ENCODE data around the gene LSP1.
A peak's percentile ranks its signal among the peaks of the same experiment; 100 is the strongest.

LSP1 gene

DNA sequence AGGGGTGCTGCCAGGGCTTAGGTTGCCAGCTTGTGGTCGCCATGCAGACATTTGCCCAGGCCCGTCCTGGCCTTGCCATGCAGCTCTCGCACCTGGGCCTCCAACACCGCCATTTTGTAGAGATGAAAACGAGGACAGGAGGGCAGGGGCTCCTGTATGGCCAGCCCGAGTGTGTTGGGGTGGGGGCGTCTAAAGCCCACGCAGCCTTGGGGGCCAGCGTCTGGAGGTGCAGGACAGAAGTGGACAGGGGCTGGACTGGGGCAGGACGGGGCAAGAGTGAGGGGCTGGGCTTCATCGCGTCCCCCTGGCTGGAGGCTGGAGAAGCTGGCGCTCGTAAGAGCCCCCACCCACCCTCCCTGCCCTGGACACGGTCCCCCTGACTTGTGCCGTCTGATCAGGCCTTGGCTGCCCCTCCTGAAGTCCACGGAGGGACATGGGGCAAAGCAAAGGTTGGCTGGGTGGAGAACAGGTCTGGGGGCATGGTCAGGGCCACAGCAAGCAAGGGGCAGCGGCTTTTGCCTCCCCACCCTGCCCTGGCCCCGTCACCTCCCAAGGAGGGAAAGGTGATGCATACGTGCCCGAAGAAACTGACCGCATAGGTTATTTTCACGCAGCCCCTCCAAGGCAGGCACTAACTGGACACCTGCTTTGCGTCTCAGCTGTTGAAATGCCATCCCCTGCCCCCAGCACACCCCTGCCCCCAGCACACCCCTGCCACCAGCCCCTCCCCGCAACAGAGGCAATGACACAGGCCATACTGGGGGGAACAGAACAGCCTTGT is 67.4 kb downstream of the LSP1 start:
- no peak overlapping the region for H3K4me3 ChIP-seq (ENCODE audit: low read depth, low read length)
- TF ChIP-seq, protein P1, sequence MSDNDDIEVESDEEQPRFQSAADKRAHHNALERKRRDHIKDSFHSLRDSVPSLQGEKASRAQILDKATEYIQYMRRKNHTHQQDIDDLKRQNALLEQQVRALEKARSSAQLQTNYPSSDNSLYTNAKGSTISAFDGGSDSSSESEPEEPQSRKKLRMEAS (IDR thresholded peaks at IDR 0.05; ENCODE audit: low read depth, low read length) = no peak
- TF ChIP-seq MYC (IDR thresholded peaks at IDR 0.05; ENCODE audit: low read depth, low read length) (no peak), POLR2A (IDR thresholded peaks at IDR 0.05; ENCODE audit: extremely low read depth, insufficient read length) (no peak), CTCF (IDR thresholded peaks at IDR 0.05; ENCODE audit: low read depth, low read length) (no peak)
- no peak for DNase-seq (ENCODE audit: low read depth)

DNA sequence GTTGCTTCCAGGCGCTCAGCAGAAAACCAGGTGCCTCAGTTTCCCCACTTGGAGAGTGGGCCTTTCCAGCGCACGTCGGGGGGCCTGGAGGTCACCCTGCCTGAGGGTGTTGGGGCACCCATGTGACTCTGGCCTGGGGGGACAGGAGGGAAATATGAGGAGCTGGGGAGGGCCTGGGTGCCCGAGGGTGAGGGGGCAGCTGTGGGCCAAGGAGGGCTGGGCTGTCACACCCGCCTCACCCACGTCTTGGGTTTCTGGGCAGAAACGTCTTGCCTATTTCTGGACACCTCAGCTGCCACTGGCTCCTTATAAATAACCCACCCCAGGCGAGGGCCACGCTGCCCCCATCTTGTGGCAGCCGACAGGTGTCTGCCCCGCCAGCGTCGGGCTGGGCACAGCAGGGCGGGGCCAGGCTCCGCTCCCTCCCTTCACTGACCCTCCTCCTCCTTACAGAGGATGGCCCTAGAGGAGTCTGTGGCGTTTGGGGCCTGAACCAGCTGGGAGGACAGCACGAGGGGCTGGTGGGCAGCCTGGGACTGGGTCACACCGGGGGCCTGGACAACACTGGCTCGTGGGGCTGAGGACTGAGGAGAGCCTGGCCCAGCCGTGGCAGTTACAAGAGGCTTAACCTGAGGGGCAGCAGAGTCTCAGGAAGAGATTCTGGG is 68.2 kb downstream of the LSP1 start:
- no peak for DNase-seq (ENCODE audit: low read depth)
- no peak for TF ChIP-seq CTCF (IDR thresholded peaks at IDR 0.05; ENCODE audit: low read depth, low read length)
- TF ChIP-seq, protein P1 (IDR thresholded peaks at IDR 0.05; ENCODE audit: low read depth, low read length) = no peak
- no peak for TF ChIP-seq MYC (IDR thresholded peaks at IDR 0.05; ENCODE audit: low read depth, low read length)
- TF ChIP-seq POLR2A (IDR thresholded peaks at IDR 0.05; ENCODE audit: extremely low read depth, insufficient read length) = no peak
- H3K4me3 ChIP-seq (ENCODE audit: low read depth, low read length) = no peak overlapping the region

DNA sequence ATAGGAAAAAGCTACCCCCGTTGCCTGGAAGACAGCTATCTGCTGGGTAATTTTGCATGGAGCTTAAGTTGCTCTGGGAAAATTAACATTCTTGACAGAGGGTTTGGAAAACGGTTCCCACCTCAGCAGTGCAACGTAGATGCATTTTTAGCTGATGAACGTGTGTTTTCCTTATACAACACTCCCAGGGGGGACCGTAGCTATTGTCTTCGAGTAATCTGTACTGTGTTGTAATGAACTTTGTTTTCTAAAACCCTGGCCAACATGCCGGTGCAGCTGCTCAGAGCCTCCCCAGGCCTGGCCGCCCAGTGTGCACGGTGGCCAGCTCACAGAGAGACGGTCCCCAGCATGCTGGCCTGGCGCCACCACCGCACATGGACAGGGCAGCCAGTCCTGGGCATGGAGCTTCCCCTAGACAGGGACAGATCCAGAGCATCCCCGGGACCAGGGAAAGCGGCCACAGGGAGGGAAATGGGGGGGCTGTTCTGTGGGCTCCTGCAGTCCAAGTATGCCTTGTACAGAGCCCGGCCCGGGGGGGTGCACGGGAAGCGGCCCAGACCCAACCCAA is 68.8 kb downstream of the LSP1 start:
- no peak for DNase-seq (ENCODE audit: low read depth)

DNA sequence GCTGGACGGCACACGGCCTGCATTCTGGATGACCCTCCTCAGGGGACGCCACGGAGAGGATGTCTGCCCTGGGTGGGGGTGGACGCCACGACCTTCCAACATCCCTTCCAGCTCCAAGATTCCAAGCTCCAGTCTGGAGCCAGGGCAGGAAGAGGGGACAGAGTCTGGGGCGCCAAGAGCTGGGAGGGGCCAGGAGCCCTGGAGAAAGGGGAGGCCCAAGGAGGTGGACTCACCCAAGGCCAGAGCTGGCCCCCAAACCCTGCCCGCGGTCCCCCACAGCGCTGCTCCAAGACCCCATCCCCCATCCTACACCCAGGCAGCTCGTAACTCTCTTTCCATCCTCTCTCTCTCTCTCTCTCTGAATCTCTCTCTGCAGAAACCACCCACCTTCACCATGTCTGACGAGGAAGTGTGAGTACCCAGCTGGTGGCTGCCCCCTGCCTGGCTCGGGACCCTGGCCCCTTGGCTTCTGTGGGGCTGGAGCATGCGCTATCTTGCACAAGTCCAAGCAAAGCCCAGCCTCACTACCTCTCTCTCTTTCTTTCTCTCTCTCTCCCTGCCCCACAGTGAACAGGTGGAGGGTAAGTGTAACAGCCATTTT is 69.7 kb downstream of the LSP1 start:
- H3K4me3 ChIP-seq (ENCODE audit: low read depth, low read length) = no peak overlapping the region
- TF ChIP-seq POLR2A (IDR thresholded peaks at IDR 0.05; ENCODE audit: extremely low read depth, insufficient read length) (no peak), CTCF (IDR thresholded peaks at IDR 0.05; ENCODE audit: low read depth, low read length) (no peak), MYC (IDR thresholded peaks at IDR 0.05; ENCODE audit: low read depth, low read length) (no peak)
- TF ChIP-seq, protein P1 (IDR thresholded peaks at IDR 0.05; ENCODE audit: low read depth, low read length) = 0 out of 2 replicates have a peak, but pooled peaks have one; percentile 12
- DNase-seq (ENCODE audit: low read depth) = peak; percentile 34

More for the DNA sequence above, 68.8 kb downstream of the LSP1 start:
- H3K4me3 ChIP-seq (ENCODE audit: low read depth, low read length) = no peak overlapping the region
- TF ChIP-seq, protein P1 (IDR thresholded peaks at IDR 0.05; ENCODE audit: low read depth, low read length) = no peak
- TF ChIP-seq POLR2A (IDR thresholded peaks at IDR 0.05; ENCODE audit: extremely low read depth, insufficient read length) (no peak), CTCF (IDR thresholded peaks at IDR 0.05; ENCODE audit: low read depth, low read length) (no peak), MYC (IDR thresholded peaks at IDR 0.05; ENCODE audit: low read depth, low read length) (no peak)

- TF ChIP-seq, protein P1 (IDR thresholded peaks at IDR 0.05; ENCODE audit: low read depth, low read length) = no peak
- TF ChIP-seq CTCF (IDR thresholded peaks at IDR 0.05; ENCODE audit: low read depth, low read length) (no peak), MYC (IDR thresholded peaks at IDR 0.05; ENCODE audit: low read depth, low read length) (no peak), POLR2A (IDR thresholded peaks at IDR 0.05; ENCODE audit: extremely low read depth, insufficient read length) (no peak)
- no peak overlapping the region for H3K4me3 ChIP-seq (ENCODE audit: low read depth, low read length)
- no peak for DNase-seq (ENCODE audit: low read depth)
Observed at GRCh38 chr11:1923201-1923956, 70.5 kb downstream of the LSP1 start.

All from NB4 (cell line).